GM12873 (cell line): ENCODE data around the gene PLOD2.

Experiments
- CTCF ChIP-seq: IDR thresholded peaks from 2 replicates; pipeline ENCODE4 v1.5.1; 2012; ENCODE audit warnings: low read depth, mild to moderate bottlenecking, moderate library complexity, low read length, control low read depth; ENCODE audit not compliant: insufficient read depth; ENCODE audit errors: missing control alignments

PLOD2 gene

GRCh38 chr3:146166415-146166821 is 5.4 kb upstream of the PLOD2 start:
- no peak for TF ChIP-seq CTCF

DNA sequence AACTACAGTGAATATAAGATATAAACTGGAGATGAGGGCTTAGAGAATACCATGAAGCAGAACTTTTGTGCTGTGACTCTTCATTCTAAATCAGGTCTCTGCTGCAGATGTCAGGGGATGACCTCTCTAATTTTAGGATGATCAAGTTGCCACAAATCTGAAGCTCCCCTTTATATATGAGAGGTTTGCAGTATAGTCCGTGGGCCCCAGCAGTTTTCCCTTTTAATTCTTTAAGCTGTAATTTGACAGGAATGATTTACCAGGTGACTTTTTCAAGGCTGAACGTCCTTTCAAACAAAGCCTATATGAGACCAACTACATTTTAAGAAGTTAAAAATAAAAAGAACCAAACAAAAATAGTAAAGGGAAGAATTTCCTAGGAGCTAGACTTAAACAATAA is 4.9 kb upstream of the PLOD2 start:
- no peak for TF ChIP-seq CTCF

DNA sequence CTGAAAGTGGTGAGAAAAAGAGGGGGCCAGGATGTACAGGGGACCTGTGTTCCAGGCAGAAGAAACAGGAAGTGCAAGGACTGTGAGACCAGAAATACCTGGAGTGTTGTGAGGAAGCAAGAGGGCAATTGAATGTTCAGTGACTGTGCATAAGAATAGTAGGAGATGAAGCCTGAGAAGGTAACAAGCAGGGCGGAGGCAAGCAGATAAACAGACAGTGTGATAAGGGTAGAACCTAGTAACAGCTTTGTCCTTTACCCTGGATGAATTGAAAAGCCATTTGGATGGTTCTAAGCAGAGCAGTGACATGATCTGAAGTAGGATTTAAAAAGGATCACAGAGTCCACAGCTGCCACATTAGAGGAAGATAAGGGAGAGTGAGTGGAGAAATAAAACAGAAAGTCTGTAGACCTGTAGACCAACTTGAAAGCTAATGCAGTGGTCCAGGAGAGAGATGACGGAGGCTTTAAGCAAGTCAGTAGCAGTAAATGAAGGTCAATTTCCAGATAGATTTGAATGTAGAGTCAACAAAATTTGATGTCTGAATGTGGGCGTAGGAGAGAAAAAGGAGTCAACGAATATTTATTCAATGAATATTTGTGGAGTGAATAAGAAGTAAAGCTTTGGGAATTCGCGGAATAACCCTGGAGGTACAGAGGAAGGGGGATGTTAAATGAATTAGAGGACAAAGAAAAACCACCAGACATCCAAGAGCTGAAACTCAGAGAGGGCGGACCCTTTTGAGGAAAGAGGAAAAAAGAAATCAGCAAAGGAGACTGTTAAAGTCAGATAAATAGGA is 4.2 kb upstream of the PLOD2 start:
- TF ChIP-seq CTCF = no peak

DNA sequence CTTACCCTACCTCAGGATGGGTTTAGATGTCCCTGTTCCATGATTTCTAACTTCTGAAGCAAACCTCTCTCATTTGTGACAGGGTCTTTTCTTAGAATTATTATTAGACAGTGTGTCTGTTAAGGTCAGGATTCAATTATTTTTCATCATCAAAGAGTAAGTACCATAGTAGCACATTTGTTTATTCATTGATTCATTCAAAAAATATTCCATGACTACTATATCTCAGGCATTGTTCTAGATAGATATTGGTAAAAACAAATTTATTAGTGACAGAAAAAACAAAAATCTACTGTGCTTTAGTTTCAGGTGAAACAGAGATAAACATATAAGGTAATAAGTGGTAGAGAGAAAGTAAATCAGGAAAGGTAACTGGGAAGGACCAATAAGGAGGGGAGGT is 3.5 kb upstream of the PLOD2 start:
- no peak for TF ChIP-seq CTCF

GRCh38 chr3:146164071-146164470 is 3.1 kb upstream of the PLOD2 start:
- TF ChIP-seq CTCF = no peak

- no peak for TF ChIP-seq CTCF
Measured at GRCh38 chr3:146163584-146163983, 2.6 kb upstream of the PLOD2 start.

- no peak for TF ChIP-seq CTCF
Measured at GRCh38 chr3:146162561-146162960, 1.6 kb upstream of the PLOD2 start.
